Measurements from ENCODE around the gene AR. TPM values are rescaled to one million over a fixed set of nuclear protein-coding genes. Genes with fewer than 3 reads are reported as not detected.

AR gene
- total RNA-seq, 1 experiment from 2014 or later = not detected

- Histone ChIP-seq H3K4me3 (ENCODE audit: low read length) (no peak overlapping the region), H3K27ac (ENCODE audit: low read length) (no peak overlapping the region), H3K4me1 (ENCODE audit: insufficient read depth, low read length) (no peaks in the 10 kb centered on the region), H3K27me3 (ENCODE audit: low read length) (no peaks in the 10 kb centered on the region), H3K9me3 (ENCODE audit: low read length) (no peaks in the 10 kb centered on the region), H3K79me2 (ENCODE audit: low read length) (no peaks in the 10 kb centered on the region), H4K20me1 (ENCODE audit: low read length) (no peaks in the 10 kb centered on the region), H2AFZ (ENCODE audit: low read length) (no peak overlapping the region), H3K36me3 (ENCODE audit: low read depth, low read length) (no peaks in the 10 kb centered on the region), H3K9ac (ENCODE audit: low read length) (no peak overlapping the region), H3K9me2 (replicated peaks; ENCODE audit: low read length) (no peaks in the 10 kb centered on the region), H3K4me2 (ENCODE audit: low read length) (no peak overlapping the region), H3F3A (ENCODE audit: low read length, unreplicated experiment) (no peaks in the 10 kb centered on the region)
- ChIA-PET CTCF (no interaction called here), POLR2A (ENCODE audit: unreplicated experiment) (no interaction called here)
- BruUV-seq (replicated peaks) = no TSS peak
- ATAC-seq (no peak), DNase-seq (no peak)
- intact Hi-C loops (cut with micrococcal nuclease) = no loop called here
- TF ChIP-seq EZH2phosphoT487 (IDR thresholded peaks at IDR 0.05; ENCODE audit: borderline replicate concordance, low read length) (no peak), EZH2 (IDR thresholded peaks at IDR 0.05; ENCODE audit: low read length, unreplicated experiment) (no peak), CTCF (conservative IDR thresholded peaks at IDR 0.05; ENCODE audit: low read depth, low read length) (no peak)
Observed at GRCh38 chrX:67596839-67597790, 53.3 kb downstream of the AR start.

GRCh38 chrX:67599532-67599931 lies 55.7 kb downstream of the AR start:
- Histone ChIP-seq H3K4me1 (ENCODE audit: insufficient read depth, low read length) (no peaks in the 10 kb centered on the region), H3K9ac (ENCODE audit: low read length) (no peak overlapping the region), H3K9me3 (ENCODE audit: low read length) (no peaks in the 10 kb centered on the region), H3K27ac (ENCODE audit: low read length) (no peak overlapping the region), H3F3A (ENCODE audit: low read length, unreplicated experiment) (no peaks in the 10 kb centered on the region), H2AFZ (ENCODE audit: low read length) (no peak overlapping the region), H3K9me2 (replicated peaks; ENCODE audit: low read length) (no peaks in the 10 kb centered on the region), H3K4me3 (ENCODE audit: low read length) (no peak overlapping the region), H3K27me3 (ENCODE audit: low read length) (no peaks in the 10 kb centered on the region), H4K20me1 (ENCODE audit: low read length) (no peaks in the 10 kb centered on the region), H3K4me2 (ENCODE audit: low read length) (no peak overlapping the region), H3K36me3 (ENCODE audit: low read depth, low read length) (no peaks in the 10 kb centered on the region), H3K79me2 (ENCODE audit: low read length) (no peaks in the 10 kb centered on the region)
- ATAC-seq (no peak), DNase-seq (no peak)
- TF ChIP-seq EZH2 (IDR thresholded peaks at IDR 0.05; ENCODE audit: low read length, unreplicated experiment) (no peak), CTCF (conservative IDR thresholded peaks at IDR 0.05; ENCODE audit: low read depth, low read length) (no peak), EZH2phosphoT487 (IDR thresholded peaks at IDR 0.05; ENCODE audit: borderline replicate concordance, low read length) (no peak)
- BruUV-seq (replicated peaks) = no TSS peak
- intact Hi-C loops (cut with micrococcal nuclease) = no loop called here
- ChIA-PET CTCF (no interaction called here), POLR2A (ENCODE audit: unreplicated experiment) (no interaction called here)

DNA sequence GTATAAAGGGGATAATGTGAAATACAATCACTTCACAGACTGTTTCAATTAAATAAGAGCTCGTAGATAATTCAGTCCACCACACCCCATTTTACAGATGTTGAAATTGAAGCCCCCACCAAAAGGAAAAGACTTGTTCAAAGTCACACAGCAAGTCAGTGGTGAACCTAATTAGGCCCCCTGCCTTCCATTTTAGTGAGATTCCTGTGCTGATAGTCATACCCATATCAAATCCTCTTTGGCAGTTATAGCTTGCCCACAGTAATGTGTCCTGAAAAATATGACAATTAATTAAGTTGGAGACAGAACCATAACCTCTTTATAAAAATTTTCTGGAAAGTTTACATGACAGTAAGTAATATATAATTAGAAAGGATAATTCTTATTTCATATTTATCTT lies 58.0 kb downstream of the AR start:
- Histone ChIP-seq H3F3A (ENCODE audit: low read length, unreplicated experiment) (no peaks in the 10 kb centered on the region), H3K9me3 (ENCODE audit: low read length) (no peaks in the 10 kb centered on the region), H2AFZ (ENCODE audit: low read length) (no peak overlapping the region), H3K36me3 (ENCODE audit: low read depth, low read length) (no peaks in the 10 kb centered on the region), H3K79me2 (ENCODE audit: low read length) (no peaks in the 10 kb centered on the region), H3K4me1 (ENCODE audit: insufficient read depth, low read length) (no peaks in the 10 kb centered on the region), H3K27ac (ENCODE audit: low read length) (no peak overlapping the region), H3K9ac (ENCODE audit: low read length) (no peak overlapping the region), H4K20me1 (ENCODE audit: low read length) (no peaks in the 10 kb centered on the region), H3K9me2 (replicated peaks; ENCODE audit: low read length) (no peaks in the 10 kb centered on the region), H3K4me2 (ENCODE audit: low read length) (no peak overlapping the region), H3K4me3 (ENCODE audit: low read length) (no peak overlapping the region), H3K27me3 (ENCODE audit: low read length) (no peaks in the 10 kb centered on the region)
- POLR2A ChIA-PET (ENCODE audit: unreplicated experiment) = no interaction called here
- TF ChIP-seq CTCF (conservative IDR thresholded peaks at IDR 0.05; ENCODE audit: low read depth, low read length) = no peak
- no peak for TF ChIP-seq EZH2 (IDR thresholded peaks at IDR 0.05; ENCODE audit: low read length, unreplicated experiment)
- TF ChIP-seq EZH2phosphoT487 (IDR thresholded peaks at IDR 0.05; ENCODE audit: borderline replicate concordance, low read length) = no peak
- ATAC-seq = no peak
- intact Hi-C loops (cut with micrococcal nuclease) = no loop called here
- CTCF ChIA-PET = no interaction called here
- no TSS peak for BruUV-seq (replicated peaks)
- DNase-seq = no peak
